Fibroblast of lung (primary cell): ENCODE results near the gene TARS3. TPM values are rescaled to one million over a fixed set of nuclear protein-coding genes. Genes with fewer than 3 reads are reported as not detected.
"Not testable (repeated sequence)": the region's sequence is repeated elsewhere in the genome, so short reads cannot be mapped to it uniquely, and the experiment has no call there.

Source experiments
- DNase-seq, 2 donors: peaks; one replicate each; pipeline versions ENCODE4 v3.0.0 to v3.0.0-alpha.2; 2010; ENCODE audit warnings: low read depth in 2 of 2
- H2AFZ ChIP-seq: 2 replicates; pipeline ENCODE4 v1.5.1; 2012; ENCODE audit warnings: low read length, control low read depth, inconsistent platforms
- H3K27ac ChIP-seq: 2 replicates; pipeline ENCODE4 v1.5.1; 2011; ENCODE audit warnings: low read length, control low read depth; ENCODE audit not compliant: insufficient read depth
- H3K27me3 ChIP-seq: 2 replicates; pipeline ENCODE4 v1.5.1; 2011; ENCODE audit warnings: mild to moderate bottlenecking, low read length; ENCODE audit not compliant: control insufficient read depth, insufficient read depth
- H3K36me3 ChIP-seq: 2 replicates; pipeline ENCODE4 v1.5.1; 2011; ENCODE audit warnings: low read length; ENCODE audit not compliant: control insufficient read depth, insufficient read depth
- H3K4me1 ChIP-seq: 2 replicates; pipeline ENCODE4 v1.5.1; 2011; ENCODE audit warnings: low read length; ENCODE audit not compliant: control insufficient read depth, insufficient read depth; ENCODE audit errors: extremely low read depth
- H3K4me2 ChIP-seq: 2 replicates; pipeline ENCODE4 v1.5.1; 2011; ENCODE audit warnings: low read length, control low read depth; ENCODE audit not compliant: insufficient read depth; ENCODE audit errors: extremely low read depth
- H3K4me3 ChIP-seq, 4 experiments: fragments of 200-600 bp in 1 of 4; sonication (generic) in 1 of 4; replicated peaks in 1 of 4; 2 replicates each; pipeline ENCODE4 v1.5.1; 2011 to 2016; ENCODE audit warnings: low read length in 4 of 4, low read depth in 3 of 4, mild to moderate bottlenecking in 3 of 4, control low read depth in 2 of 4, inconsistent platforms in 1 of 4, mixed read lengths in 1 of 4; ENCODE audit not compliant: insufficient read depth in 1 of 4; ENCODE audit errors: control extremely low read depth in 1 of 4
- H3K79me2 ChIP-seq: 2 replicates; pipeline ENCODE4 v1.5.1; 2012; ENCODE audit warnings: mild to moderate bottlenecking, low read length, inconsistent platforms; ENCODE audit not compliant: control insufficient read depth, insufficient read depth
- H3K9ac ChIP-seq: 2 replicates; pipeline ENCODE4 v1.5.1; 2011; ENCODE audit warnings: mild to moderate bottlenecking, low read length, control low read depth; ENCODE audit not compliant: insufficient read depth
- H3K9me3 ChIP-seq: 2 replicates; pipeline ENCODE4 v1.5.1; 2012; ENCODE audit warnings: low read depth, low read length; ENCODE audit not compliant: control insufficient read depth, insufficient read depth
- H4K20me1 ChIP-seq: 2 replicates; pipeline ENCODE4 v1.5.1; 2011; ENCODE audit warnings: low read length; ENCODE audit not compliant: control insufficient read depth, insufficient read depth; ENCODE audit errors: extremely low read depth
- EZH2 ChIP-seq: IDR thresholded peaks from 2 replicates; pipeline ENCODE4 v1.5.1; 2012; ENCODE audit warnings: low read length, control low read depth, mild to moderate bottlenecking; ENCODE audit errors: missing control alignments
- polyA plus RNA-seq, 2 donors: library from polyadenylated mRNA; depleted of rRNA in 1 of 2; stranded (reverse) in 1 of 2; unstranded in 1 of 2; fragments of >200 nt; gene quantifications; 2 replicates each; pipeline ENCODE4 v1.2.1, GENCODE V29; 2011 to 2012; ENCODE audit warnings: missing spikeins in 1 of 2
- total RNA-seq: library from RNA; depleted of rRNA; stranded (reverse); fragments of >200 nt; gene quantifications from 2 replicates; pipeline ENCODE4 v1.2.1, GENCODE V29; 2014
- TF ChIP-seq, protein P1 (sequence below), 2 donors: IDR thresholded peaks in 1 of 2; conservative IDR thresholded peaks in 1 of 2; 1 replicate in 1 of 2; 2 replicates in 1 of 2; pipeline ENCODE4 v1.5.1; 2011 to 2012; ENCODE audit warnings: low read length in 2 of 2, control low read depth in 1 of 2, inconsistent platforms in 1 of 2, low read depth in 1 of 2, mild to moderate bottlenecking in 1 of 2

The TARS3 gene
- total and polyA plus RNA-seq, 2 donors (not counting 1 experiment from before 2014, with no cell fraction given): 4.3 to 23.3 TPM

- no peak overlapping the region for H3K4me3 ChIP-seq
- H3K36me3 ChIP-seq: no peaks in the 10 kb centered on the region
- no peak overlapping the region for H3K4me2 ChIP-seq
- H4K20me1 ChIP-seq: no peaks in the 10 kb centered on the region
- no peaks in the 10 kb centered on the region for H3K79me2 ChIP-seq
- TF ChIP-seq, protein P1, sequence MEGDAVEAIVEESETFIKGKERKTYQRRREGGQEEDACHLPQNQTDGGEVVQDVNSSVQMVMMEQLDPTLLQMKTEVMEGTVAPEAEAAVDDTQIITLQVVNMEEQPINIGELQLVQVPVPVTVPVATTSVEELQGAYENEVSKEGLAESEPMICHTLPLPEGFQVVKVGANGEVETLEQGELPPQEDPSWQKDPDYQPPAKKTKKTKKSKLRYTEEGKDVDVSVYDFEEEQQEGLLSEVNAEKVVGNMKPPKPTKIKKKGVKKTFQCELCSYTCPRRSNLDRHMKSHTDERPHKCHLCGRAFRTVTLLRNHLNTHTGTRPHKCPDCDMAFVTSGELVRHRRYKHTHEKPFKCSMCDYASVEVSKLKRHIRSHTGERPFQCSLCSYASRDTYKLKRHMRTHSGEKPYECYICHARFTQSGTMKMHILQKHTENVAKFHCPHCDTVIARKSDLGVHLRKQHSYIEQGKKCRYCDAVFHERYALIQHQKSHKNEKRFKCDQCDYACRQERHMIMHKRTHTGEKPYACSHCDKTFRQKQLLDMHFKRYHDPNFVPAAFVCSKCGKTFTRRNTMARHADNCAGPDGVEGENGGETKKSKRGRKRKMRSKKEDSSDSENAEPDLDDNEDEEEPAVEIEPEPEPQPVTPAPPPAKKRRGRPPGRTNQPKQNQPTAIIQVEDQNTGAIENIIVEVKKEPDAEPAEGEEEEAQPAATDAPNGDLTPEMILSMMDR (conservative IDR thresholded peaks at IDR 0.05 in 1 of 2, IDR thresholded peaks at IDR 0.05 in 1 of 2; ENCODE audit: low read depth in 1 of 2, low read length in 2 of 2): no peak
- no peaks in the 10 kb centered on the region for H3K9me3 ChIP-seq
- no peak for DNase-seq
- H3K4me1 ChIP-seq: no peaks in the 10 kb centered on the region
- H2AFZ ChIP-seq: no peak overlapping the region
- no peak overlapping the region for H3K9ac ChIP-seq
- H3K27ac ChIP-seq: no peak overlapping the region
- no peaks in the 10 kb centered on the region for H3K27me3 ChIP-seq
Measured at GRCh38 chr15:101660005-101660404, 64.3 kb downstream of the TARS3 start.

- TF ChIP-seq EZH2: no peak
- Histone ChIP-seq H3K36me3 (no peaks in the 10 kb centered on the region), H3K9ac (no peak overlapping the region), H3K4me2 (no peak overlapping the region), H3K79me2 (no peaks in the 10 kb centered on the region), H3K27ac (no peak overlapping the region), H3K27me3 (no peaks in the 10 kb centered on the region), H4K20me1 (no peaks in the 10 kb centered on the region), H2AFZ (no peak overlapping the region), H3K4me1 (no peaks in the 10 kb centered on the region), H3K4me3 (no peak overlapping the region), H3K9me3 (no peaks in the 10 kb centered on the region)
- DNase-seq: no peak
Measured at GRCh38 chr15:101657968-101658784, 66.1 kb downstream of the TARS3 start.

DNA sequence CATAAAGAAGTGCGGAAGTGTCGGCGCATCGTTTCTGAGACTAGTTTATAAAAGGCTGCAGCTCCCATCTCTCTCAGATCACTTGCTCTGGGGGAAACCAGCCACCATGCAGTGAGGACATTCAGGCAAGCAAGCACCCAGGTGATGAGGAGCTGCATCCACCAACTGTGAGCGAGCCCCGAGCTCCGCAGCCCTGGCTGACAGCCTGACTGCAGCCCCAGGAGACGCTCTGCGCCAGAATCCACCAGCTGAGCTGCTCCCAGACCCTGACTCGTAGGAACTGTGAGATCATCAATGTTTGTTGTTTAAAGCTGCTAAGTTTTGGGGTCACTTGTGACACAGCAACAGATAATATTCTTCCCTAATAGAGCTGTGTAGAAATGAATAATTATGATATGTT, 67.1 kb downstream of the TARS3 start:
- H3K9ac ChIP-seq: no peak overlapping the region
- no peak overlapping the region for H2AFZ ChIP-seq
- H3K4me3 ChIP-seq: no peak overlapping the region
- H3K9me3 ChIP-seq: no peaks in the 10 kb centered on the region
- H3K27ac ChIP-seq: no peak overlapping the region
- H3K79me2 ChIP-seq: peaks cover 4% of the 10 kb centered on the region
- TF ChIP-seq, protein P1 (conservative IDR thresholded peaks at IDR 0.05 in 1 of 2, IDR thresholded peaks at IDR 0.05 in 1 of 2; ENCODE audit: low read depth in 1 of 2, low read length in 2 of 2): no peak
- no peak for TF ChIP-seq EZH2
- no peak for DNase-seq
- H3K36me3 ChIP-seq: no peaks in the 10 kb centered on the region
- no peaks in the 10 kb centered on the region for H3K4me1 ChIP-seq
- H3K4me2 ChIP-seq: no peak overlapping the region
- no peaks in the 10 kb centered on the region for H3K27me3 ChIP-seq
- H4K20me1 ChIP-seq: no peaks in the 10 kb centered on the region

DNA sequence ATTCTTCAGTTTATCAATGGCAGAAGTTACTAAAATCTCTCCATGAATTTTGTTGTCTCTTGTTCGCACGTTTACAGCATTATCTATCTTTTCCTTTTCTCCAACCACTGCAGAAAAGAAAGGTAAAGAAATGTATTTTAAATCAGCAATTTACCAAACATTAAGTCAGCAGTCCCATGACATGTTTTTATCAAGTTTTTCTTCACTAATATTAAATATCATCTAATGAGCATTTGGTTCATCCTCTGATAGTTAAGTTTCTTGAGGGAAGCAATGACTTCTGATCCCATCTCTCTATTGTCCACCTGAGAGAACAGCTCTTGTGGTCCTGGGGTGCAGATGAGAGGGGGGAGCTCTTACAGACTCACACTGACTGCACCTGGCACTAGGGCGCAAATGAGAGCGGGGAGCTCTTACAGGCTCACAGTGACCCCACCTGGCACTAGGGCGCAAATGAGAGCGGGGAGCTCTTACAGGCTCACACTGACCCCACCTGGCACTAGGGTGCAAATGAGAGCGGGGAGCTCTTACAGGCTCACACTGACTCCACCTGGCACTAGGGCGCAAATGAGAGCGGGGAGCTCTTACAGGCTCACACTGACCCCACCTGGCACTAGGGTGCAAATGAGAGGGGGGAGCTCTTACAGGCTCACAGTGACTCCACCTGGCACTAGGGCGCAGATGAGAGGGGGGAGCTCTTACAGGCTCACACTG, 69.5 kb downstream of the TARS3 start:
- not testable (repeated sequence) for H3K27ac ChIP-seq, H4K20me1 ChIP-seq, H3K4me1 ChIP-seq, H3K9me3 ChIP-seq, H3K9ac ChIP-seq, H2AFZ ChIP-seq, H3K4me2 ChIP-seq, DNase-seq, H3K27me3 ChIP-seq, H3K36me3 ChIP-seq, H3K4me3 ChIP-seq
- H3K79me2 ChIP-seq: peaks cover 25% of the 10 kb centered on the region
